ENCODE results near the gene AP5Z1.

GRCh38 chr7:4726566-4726965 lies 48.9 kb upstream of the AP5Z1 start:
- TF ChIP-seq, protein P1, sequence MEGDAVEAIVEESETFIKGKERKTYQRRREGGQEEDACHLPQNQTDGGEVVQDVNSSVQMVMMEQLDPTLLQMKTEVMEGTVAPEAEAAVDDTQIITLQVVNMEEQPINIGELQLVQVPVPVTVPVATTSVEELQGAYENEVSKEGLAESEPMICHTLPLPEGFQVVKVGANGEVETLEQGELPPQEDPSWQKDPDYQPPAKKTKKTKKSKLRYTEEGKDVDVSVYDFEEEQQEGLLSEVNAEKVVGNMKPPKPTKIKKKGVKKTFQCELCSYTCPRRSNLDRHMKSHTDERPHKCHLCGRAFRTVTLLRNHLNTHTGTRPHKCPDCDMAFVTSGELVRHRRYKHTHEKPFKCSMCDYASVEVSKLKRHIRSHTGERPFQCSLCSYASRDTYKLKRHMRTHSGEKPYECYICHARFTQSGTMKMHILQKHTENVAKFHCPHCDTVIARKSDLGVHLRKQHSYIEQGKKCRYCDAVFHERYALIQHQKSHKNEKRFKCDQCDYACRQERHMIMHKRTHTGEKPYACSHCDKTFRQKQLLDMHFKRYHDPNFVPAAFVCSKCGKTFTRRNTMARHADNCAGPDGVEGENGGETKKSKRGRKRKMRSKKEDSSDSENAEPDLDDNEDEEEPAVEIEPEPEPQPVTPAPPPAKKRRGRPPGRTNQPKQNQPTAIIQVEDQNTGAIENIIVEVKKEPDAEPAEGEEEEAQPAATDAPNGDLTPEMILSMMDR (IDR thresholded peaks at IDR 0.05): no peak
- TF ChIP-seq ZFX (IDR thresholded peaks at IDR 0.05; ENCODE audit: borderline replicate concordance): no peak
